ENCODE measurements around the gene LCA5.
"Not testable (repeated sequence)": the region's sequence is repeated elsewhere in the genome, so short reads cannot be mapped to it uniquely, and the experiment has no call there.

The LCA5 gene

DNA sequence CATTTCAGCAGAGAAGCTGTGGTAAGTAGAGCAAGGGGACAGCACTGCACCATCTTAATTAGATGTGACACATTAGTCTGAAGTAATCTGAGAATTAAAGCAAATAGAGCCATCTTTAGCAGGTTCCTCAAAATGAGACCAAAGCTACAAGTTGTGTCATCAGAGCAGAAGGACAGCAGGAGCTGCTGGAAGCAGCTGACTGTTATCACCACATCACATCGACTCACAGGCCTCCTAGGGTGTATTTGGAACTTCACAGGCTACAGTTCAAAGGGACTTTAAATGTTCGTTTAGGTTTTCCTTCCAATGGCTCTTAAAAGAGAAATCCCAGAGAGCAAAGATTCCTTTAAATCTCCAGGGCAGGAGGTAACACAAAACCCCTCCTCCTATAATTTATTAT, 69.5 kb downstream of the LCA5 start:
- no peak for DNase-seq (ENCODE audit: low spot score)

DNA sequence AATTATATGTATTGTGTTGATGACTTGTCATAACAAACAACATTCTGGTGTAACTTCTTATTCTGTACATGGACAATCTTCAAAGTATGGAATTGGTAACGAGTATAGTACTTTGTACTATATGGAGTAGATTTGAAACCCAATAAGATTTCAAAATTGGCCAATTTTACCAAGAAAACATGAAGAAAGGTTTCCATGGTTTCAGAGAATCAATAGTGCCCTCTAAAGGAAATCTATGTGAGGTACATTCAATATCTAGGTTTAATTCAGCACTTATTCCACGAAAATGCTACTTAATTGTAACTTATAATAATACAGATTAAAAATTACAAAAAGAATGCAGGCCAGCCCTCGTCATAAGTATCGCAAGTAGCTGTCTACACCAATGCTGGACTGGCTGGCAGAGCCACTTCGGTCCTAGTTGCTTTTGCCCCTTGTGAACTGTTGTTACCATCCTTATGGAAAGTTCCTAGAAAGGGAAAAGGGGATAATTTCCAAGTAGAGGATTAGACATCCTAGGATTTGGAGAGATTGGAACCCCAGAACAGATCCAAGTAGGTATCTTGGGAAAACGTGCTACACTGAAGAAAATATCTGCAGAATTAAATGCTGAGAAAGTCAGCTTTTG, 70.9 kb downstream of the LCA5 start:
- DNase-seq (ENCODE audit: low spot score) = peak; percentile 47

- no peak for DNase-seq (ENCODE audit: low spot score)
Observed at GRCh38 chr6:79465381-79465780, 71.8 kb downstream of the LCA5 start.

DNA sequence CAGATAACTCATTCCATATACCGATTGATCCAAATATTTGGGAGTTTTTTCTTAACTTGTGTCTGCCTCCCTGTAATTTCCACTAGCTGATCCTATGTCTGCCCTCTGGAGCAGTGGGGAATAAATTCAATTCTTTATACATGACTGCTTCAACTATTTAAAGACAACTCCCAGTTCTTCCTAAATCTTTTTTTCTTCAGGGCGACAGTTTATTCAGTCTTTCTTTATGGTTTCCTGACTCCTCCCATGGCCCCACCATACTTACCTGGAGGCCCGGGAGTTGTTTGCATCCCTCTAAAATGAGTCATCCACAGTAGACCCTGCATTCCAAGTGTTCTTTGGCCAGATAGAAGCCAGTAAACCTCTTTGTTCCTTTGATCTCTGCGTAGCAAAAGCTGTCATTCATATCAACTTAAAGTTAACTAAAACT, 73.6 kb downstream of the LCA5 start:
- DNase-seq (ENCODE audit: low spot score) = peak; percentile 27

GRCh38 chr6:79461205-79461604, 76.0 kb downstream of the LCA5 start:
- DNase-seq (ENCODE audit: low spot score) = peak; percentile 88

DNA sequence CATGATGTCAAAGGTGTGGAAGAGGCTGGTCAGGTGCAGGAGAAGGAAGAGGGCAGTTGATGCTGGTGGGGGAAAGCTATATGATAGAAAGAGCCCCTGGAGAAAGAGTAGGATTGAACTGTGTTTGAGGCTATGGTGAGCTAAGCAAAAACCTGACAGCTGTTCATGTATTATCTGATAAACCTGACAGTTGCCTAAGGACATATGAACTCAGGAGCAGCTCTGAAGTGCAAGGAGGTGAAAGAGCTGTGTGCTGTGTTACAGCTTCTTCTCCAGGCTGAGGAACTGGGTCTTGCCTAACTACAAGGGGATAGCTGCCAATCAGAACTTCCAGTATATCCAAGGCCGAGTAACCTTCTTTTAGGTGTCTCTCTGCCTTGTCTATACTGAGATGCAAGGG, 81.8 kb downstream of the LCA5 start:
- no peak for DNase-seq (ENCODE audit: low spot score)

- DNase-seq (ENCODE audit: low spot score) = no peak
Observed at GRCh38 chr6:79453558-79454042, 83.6 kb downstream of the LCA5 start.

DNA sequence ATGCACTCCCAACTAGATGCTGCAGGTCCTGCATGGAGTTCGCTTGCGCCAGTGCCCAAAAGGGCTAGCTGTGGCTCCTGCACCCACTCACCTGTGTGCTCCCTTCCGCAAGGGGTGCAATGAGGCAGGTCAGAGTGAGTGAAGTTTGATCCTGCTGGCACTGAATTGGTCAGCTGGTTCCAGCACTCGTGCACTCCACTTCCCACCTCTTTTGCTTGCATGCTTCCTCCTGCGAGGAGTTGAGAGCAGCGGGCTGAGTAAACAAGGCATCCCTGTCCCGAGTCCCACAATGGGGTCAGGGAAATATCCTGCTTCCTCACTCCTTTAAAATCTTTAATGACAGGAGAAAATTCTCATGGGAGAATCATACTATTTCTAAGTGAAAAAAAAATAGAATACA, 86.2 kb downstream of the LCA5 start:
- DNase-seq (ENCODE audit: low spot score) = no peak

- DNase-seq (ENCODE audit: low spot score) = no peak
Observed at GRCh38 chr6:79446006-79446405, 91.2 kb downstream of the LCA5 start.

- not testable (repeated sequence) for DNase-seq (ENCODE audit: low spot score)
Observed at GRCh38 chr6:79443876-79444275, 93.4 kb downstream of the LCA5 start.

GRCh38 chr6:79441192-79441591, 96.0 kb downstream of the LCA5 start:
- DNase-seq (ENCODE audit: low spot score) = no peak

DNA sequence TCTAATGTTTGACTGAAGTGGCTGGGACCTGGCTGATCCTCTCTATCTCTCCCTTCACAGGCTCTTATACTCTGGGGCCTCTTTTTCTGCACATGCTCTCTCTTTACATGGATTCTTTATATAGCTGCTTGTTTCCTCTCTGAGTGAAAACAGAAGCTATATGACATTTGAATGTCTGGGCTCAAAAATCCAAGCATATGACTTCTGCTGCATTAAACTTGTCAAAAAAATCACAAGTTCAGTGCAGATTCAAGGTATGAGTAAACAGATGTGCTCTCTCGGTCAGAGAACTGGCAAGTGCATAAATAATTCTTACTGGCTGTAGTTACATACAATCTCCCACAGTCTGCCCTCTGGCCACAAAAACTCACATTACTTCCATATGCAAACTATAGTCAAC, 96.6 kb downstream of the LCA5 start:
- DNase-seq (ENCODE audit: low spot score) = no peak

- DNase-seq (ENCODE audit: low spot score) = no peak
Observed at GRCh38 chr6:79438030-79438429, 99.2 kb downstream of the LCA5 start.

GRCh38 chr6:79436241-79436640, 101.0 kb downstream of the LCA5 start:
- DNase-seq (ENCODE audit: low spot score) = no peak

DNA sequence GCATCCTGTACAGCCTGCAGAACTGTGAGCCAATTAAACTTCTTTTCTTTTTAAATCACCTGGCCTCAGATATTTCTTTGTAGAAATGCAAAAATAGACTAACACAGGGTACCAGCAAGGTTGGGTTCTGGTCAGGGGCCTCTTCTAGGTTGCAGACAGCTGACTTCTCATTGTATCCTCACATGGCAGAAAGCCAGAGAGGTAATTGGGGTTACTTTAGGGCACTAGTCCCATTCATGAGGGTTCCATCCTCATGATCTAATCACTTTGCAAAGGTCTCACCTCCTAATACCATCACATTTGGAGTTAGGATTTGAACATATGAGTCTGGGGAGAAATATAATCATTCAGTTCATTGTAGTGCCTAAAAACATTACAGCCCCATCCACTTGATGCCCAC, 101.5 kb downstream of the LCA5 start:
- DNase-seq (ENCODE audit: low spot score) = no peak

Data from COLO829 (cell line).